GM21737 (cell line): ENCODE measurements around the gene TRAF1.

ENCODE experiments used
- ATAC-seq: cut with Tn5 transposase; IDR thresholded peaks from one replicate; pipeline ENCODE4 v1.9.1; 2021; ENCODE audit warnings: mild to moderate bottlenecking, moderate library complexity; ENCODE audit not compliant: unreplicated experiment

Gene TRAF1

DNA sequence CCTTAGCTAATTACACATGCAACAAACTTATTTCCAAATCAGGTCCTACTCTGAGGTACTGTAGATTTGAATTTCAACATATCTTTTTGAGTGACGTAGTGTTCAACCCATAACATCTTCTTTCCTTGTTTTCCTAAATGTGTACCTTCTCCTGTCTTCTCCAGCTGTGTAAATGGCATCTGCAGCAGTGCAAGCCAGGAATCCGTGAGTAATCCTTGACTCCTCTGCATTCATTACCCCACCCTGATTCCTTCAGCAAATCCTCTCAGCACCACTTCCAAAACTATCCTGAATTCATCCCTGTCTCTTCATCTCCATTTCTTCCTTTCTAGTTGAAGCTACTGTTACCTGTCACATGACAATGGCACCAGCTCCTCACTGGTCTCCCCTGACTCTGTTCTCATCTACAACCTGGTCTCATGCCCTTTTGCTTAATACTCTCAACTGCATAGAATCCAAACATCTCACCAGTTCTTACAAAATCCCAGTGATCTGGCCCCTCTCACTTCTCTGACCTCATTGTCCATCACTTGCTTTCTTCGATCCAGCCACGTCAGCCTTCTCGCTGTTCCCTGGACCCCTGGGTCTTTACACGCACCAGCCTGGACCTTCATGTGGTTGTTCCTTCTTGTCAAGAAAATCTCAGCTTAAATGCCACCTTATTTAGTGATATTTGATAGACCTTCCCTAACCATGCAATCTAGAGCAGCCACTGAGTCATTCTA is 14.6 kb upstream of the TRAF1 start:
- ATAC-seq = no peak

DNA sequence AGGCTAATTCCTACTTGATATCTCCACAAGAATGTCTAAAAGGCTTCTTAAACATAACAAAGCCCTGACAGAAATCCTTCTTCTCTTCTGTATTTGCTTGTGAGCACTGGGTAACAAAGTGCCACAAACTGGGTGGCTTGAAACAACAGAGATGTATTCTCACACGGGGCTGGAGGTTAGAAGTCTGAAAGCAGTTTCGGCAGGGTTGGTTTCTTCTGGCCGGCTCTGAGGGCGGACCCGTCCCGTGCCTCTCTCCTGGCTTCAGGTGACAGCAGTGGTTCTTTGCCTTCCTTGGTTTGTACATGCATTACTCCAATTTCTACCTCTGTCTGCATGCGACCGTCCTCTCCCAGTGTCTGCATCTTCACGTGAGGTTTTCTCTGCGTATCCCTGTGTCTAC is 14.0 kb upstream of the TRAF1 start:
- ATAC-seq = no peak

DNA sequence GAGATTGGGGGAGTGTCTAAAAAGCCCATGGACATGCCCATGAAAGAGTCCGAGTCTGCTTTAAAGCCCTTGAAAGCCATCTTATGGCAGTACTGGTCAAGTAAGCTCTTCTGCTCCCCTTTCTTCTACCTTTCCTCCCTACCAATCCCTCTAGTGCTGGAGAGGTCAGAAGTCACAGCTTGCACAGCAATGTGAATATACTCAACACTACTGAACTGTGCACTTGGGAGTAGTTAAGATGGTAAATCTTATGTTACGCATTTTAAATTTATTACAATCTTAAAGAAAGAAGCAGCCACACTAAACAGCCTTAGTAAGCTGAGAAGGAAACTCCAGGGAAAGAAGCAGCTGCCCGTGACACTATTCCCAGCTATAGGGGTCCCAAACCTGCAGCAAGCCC is 12.3 kb upstream of the TRAF1 start:
- ATAC-seq = no peak

DNA sequence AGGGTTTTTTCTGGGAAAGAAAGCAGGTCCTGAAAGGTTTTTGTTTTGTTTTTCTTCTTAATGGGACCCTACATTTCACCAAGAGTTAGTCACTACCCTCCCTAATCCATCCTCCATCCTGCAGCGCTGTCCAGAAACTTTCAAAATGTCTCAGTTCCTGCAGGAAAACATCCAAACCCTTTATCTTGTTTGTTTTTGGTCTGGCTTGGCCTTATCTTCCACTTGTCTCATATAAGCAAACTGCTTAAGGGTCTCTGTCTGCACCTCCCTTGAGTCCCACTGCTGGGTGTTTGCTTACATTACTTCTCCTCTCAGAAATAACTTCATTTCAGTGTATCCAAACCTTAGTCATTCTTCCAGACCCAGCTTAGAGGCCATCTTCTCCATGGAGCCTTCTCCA is 11.0 kb upstream of the TRAF1 start:
- no peak for ATAC-seq

DNA sequence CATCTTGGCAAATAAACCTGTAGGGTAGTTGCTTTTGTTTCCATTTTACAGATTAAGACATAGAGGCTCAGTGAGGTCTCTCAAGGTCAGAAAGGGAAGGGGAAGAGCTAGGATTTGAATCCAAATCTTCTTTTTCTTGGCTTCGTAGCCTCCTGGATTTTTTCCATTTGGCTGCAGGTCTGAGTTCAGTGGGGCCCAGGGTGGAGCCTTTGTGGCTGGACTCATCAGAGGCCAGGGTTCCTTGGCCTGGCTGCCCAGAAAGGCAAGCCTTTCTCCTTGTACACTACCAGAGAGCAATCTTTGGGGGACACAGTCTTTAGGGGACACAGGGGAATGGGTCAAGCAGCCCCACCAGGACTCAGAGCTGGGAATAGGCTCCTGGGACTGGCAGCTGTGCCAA is 10.5 kb upstream of the TRAF1 start:
- no peak for ATAC-seq

DNA sequence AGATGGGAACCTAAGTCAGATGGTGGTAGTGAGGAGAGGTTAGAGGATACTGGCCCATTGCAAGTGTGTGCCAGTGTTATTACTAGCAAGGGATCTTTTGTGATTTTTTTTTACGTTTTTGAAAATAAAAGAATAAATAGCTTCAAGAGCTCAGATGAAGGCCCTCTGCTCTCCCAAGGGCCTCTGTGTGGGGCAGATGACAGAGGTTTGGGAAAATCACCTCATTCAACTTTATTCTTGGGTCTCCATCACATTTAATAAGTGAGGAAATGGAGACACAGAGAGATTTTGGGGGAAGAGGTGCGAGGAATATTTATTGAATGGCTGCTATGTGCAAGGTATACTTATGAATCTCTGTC is 10.1 kb upstream of the TRAF1 start:
- no peak for ATAC-seq

DNA sequence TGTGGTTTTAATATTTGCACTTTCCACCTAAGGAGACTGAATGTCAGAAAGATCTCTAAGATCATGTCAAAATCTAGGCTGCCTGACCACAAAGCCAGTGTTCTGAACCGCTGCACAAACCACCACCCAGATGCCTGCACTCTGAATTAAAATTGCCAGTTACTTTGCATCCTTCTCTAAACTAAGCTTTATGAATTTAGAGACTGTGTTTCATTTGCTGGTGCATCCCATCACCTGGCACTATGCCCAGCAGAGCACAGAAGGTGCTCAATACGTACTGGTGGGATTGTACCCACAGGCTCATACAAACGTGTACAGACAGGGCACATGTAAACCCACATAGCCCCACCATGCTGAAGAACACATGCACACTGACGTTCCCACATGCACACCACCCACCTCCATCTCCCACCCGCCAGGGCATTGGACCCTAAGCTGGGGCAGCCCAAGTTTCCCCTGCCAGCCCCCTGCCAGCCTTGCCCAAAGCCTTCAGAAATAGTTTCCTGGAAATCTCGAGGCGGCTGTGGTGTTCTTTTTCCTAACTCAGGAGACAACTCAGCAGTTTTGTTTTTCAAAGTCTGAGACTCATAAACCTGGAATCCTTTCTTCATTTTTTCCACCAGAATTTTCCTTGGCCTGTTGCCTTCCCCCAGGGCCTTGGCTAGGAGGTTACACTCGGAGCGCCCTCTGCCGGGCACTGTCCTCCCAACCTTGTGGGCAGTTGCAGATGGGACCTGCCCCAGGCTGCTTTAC is 9.6 kb upstream of the TRAF1 start:
- ATAC-seq = peak; percentile 34

DNA sequence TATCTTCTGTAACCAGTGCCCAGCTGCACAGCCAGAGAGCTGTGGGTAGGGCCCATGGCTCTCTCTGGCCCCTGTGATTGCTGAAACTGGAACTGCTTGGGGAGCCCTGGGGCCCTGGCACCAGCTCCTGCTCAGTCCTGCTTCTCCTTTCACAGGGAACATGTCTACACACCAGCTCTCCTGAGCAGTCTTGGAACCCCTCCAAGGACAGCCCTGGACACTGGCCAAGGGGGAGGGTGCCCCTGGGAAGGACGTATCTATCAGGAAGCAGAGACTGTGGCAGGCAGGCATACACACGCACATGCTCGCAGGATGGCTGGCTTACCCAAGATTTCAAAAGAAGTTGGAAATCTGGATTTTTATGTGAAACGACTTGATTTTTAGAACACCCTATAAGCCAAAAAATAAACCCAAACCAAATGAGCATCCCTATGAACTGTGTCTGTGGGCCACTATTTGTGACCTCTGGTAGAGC is 8.8 kb upstream of the TRAF1 start:
- ATAC-seq = no peak

DNA sequence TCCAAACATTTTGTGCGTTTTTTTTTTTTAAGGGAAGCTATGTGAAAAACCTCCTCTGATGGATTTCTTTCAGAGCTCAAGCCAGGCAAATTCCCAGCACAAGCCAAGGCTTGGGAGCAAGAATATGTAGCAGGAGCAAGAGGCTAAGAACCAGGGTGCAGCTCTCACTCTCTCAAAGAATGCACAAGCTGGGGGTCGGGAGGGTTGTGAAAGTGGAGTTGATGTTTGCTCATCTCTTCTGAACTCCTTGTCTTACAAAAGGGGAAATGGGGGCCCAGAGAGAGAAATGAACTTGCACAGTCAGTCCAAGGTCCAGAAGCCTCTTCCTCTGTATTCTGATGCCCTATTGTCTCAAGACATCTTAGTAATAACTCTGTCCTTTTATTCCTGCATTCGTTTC is 7.7 kb upstream of the TRAF1 start:
- no peak for ATAC-seq

DNA sequence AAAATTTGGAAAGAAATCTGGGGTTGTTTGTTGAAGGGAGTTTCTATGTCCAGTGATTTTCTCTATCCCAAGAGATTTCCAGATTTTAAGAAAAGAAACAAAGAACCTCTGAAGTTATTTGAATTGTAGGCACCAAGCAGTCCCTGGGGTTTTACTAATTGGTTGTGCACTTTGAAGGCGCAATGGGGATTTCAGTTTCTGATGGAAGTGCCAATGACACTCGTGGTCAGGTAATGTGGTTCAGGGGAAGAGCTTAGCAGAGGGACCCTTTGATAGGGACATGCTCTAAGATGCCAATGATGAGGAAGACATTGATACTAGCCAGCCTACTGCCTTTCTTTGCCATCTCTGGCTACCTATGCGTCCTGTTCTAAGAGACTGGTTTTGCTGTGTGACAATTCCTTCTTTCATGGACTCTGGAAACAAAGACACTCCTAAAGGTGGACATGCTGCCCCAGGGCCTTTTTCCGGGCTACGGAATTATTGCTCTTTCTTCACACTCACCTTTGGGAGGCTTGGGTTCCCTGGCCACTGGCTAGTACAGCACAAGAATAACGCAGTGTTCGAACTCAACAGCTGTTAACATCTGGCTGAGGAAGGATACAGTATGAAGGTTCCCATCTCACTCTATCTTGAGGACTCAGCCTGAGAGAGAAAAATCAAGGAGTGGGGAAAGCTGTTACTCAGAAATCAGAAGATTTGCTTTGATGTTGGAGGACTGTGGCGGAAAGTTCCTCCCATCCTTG is 6.9 kb upstream of the TRAF1 start:
- ATAC-seq = no peak

DNA sequence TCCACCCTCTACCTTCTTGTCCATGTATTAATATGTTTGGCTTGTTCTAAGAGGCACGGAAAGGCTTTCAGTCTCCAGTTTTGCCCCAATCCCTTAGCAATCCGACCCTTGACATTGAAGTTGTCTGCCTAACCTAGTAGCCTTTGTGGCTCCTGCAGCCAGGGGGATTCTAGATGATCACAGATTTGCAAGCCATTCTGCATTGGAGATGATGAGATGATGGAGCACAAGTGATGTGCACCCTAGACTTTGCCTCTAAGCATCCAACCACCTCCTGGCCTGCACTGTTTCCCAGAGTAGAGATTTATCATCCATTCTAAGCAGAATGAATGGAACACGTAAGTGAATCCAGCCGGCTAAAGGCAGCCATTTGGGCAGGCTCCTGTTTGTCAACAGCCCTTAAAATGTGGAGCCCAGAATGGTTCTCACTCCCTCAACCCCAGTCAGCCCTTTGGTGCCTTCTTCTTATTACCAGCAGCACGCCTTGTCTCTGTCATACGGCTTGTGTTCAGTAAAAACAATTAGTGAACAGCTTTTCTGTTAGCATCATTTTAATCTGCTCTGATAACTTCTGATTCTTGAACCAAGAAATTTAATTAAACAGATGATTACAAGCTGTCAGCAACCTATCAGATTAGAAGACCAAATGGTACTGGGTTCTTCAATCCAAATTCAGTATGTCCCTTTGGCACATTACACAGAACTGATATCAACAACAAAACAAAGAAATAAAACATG is 5.7 kb upstream of the TRAF1 start:
- ATAC-seq = no peak

DNA sequence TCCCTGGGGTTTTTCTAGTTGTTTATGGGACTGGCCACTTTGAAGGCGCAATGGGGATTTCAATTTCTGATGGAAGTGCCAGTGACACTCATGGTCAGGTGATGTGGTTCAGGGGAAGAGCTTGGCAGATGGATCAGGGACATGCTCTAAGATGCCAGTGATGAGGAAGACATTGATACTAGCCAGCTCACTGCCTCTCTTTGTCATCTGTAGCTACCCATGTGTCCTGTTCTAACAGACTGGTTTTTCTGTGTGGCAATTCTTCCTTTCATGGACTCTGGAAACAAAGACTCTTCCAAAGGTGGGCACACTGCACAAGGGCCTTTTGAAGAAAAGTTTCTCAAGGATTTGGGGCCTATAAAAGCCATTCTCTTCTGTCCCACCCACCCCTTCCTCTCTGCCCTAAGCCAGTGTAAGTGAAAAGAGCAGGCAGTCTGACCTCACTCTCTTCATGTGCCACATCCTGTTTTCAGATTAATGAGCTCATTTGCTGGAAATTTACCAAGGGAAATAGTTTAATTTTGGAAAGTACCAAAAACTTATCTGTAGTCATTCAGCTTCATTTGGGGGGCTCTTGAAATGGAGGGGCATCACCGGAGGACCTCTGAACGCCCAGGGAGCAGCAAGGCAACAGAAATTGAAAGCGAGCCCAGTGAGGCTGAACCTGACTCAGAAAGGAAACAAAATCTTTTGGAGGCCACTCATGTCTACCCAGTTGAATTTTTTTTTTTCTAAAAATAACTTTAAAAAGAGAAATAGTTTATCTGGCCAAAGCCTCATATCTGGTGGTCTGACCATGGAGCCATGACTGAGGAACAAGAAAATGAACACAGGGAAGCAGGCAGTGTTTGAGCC is 4.9 kb upstream of the TRAF1 start:
- ATAC-seq = peak; percentile 39

DNA sequence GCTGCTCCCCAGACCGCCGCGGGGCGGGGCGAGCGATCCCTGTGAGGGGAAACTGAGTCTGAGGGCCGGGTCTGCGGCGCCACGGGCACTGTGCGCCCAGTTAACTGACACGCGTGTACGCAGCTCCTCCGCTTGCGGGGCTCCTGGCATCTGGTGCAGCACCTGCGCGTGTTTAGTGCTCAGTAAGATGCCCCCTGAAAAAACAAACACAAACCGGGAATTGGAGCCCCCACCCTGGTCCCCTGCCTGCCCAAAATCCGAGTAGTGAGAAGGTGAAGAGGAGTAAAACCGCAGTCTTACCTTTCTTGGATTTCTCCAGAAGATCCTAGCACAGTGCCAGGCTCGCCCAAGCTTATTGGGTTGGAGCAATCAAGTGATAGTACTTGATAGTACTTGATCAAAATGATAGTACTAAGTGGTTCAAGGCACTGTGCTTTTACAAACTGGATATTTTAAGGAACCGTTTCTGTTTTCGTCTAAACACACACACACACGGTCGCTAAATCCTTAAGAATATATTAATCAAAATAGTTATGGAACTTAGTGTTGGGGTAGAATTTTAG is 2.7 kb upstream of the TRAF1 start:
- ATAC-seq = no peak

DNA sequence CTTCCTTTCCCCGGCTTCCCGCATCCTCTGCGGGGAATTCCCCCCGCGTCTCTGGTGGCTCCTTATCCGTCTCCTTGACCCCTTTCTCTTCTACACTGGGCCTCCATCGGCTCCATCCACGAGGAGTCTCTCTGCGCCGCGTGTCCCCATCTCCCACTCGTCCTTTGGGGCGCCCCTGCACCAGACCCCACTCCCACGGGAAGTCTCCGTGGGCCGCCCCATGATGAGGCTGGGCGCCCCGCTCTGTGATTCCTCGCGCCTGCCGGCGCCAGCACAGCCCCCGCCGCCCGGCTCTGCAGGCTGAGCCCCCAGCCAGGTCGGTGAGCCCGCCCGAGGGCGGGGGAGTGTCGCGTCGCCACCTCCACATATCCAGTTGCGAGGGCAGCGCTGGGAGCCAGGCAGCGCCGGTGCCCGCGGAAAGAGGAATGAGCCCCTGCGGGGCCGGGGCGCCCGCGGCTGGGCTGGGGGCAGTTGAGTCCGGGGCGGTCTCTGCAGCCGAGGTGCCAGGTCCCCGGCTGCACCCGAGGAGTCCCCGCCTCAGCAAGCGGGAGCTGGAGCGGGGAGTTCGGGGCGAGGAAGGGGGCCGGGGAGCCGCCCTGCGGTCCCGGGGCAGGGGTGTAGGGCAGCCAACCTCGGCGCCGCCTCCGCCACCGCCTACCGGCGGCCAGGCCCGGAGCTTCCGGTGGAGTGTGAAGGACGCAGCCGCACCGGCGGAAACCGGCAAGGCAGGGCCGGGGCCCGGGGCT is 2.1 kb upstream of the TRAF1 start:
- peak; percentile 38 for ATAC-seq

DNA sequence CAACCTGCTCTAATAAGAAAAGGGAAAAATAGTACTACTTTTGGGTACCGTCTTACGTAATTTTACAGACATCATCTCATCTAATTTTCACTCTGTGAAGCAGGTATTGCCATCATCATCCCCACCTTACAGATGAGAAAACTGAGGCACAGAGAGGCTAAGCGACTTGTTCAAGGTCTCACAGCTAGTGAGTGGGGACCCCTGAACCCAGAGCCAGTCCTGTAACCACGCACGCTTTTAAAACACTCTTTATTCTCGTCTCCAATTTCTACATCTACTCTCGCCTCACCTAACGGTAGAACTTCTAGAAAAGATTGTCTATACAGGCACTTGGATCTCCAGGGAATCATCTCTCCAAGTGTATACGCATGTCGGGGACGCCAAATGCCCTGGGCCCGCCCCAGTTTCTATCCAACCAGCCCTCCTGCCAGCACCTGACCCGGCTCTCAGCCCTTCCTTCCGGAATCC is 1.5 kb upstream of the TRAF1 start:
- ATAC-seq = no peak

DNA sequence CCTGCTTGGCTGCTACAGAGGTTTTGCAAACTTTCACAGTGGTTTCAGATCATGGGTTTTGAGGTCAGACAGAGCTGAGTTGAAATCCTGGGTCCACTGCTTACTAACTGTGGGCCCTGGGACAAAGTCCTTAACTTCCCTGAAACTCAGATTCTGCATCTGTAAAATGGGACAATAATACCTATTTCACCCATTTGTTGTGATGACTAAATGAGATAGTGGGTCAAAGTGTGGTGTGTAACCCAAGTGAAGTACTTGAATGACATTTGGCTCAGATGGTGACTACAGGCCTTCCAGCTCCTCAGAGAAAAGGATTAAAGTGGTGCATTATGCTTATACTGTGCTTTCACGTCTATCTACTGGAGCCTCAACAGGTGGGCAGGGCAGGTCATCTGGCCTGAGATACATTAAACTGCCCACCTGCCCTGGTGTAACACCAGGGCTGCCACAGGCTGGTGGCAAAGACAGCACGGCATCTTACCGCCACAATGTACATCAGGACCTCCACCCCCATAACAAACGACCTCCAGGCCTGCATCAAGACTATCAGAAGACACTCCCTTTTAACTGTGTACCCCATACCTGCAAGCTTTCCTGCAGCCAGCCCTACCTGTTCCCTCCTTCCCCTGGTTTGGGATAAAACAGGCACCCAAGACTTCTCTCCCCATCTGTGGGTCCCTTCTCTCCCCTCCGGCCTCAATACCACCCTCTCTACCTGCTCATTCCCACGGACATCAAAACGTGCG is 846 bp upstream of the TRAF1 start:
- ATAC-seq = no peak

DNA sequence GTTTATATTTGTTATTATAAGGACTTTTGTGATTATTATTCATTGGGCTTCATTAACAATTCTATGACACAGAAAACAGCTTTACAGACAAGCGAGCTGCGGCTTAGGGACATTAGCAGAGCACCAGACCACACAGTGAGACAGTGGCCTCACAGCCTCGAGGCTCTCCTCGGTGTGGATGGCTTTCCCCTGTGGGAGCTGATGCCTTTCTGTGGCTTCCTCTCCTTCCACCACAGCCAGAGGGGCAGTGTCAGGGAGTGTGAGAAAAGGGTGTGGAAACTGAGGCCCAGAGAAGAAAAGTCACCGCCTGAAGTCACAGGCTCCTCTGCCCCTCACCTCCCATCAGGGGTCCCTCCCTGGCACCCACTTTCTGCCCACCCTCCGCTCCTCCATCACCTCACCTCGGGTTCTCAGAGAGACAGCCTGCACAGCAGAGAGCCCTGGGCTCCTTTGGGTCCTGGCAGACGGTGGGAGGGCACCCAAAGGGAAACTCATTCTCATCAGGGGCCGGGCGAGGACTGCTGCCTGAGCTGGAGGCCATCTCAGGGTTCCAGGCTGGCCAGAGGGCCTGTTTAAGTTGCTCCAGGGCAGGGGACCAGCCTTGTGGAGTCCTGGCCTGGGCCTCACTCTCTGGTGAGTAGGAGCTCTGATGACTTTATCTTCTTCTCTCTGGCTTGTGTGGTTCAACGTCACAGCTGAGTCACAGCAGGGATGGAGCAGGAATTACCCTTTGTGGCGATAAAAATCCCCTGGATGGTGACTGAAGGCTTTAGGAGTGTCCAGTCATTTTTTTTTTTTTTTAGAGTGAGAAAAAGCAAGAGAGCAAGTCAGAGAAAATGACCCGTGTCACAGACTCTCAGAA is 830 bp downstream of the TRAF1 start:
- ATAC-seq = peak; percentile 30
